H1 (cell line): ENCODE data around the gene VSTM2L. TPM values are rescaled to one million over a fixed set of nuclear protein-coding genes. Genes with fewer than 3 reads are reported as not detected.

ENCODE experiments used
- CHD1 ChIP-seq: IDR thresholded peaks from 2 replicates; pipeline ENCODE4 v1.6.1; 2012; ENCODE audit warnings: low read depth, low read length, improper control_type of control experiment
- EP300 ChIP-seq, 2 experiments: IDR thresholded peaks; 1 replicate in 1 of 2; 2 replicates in 1 of 2; pipeline ENCODE4 v1.6.1; 2011 to 2012; ENCODE audit warnings: low read depth in 2 of 2, low read length in 2 of 2, mild to moderate bottlenecking in 2 of 2, borderline replicate concordance in 1 of 2, inconsistent platforms in 1 of 2, moderate library complexity in 1 of 2
- NRF1 ChIP-seq: IDR thresholded peaks from 2 replicates; pipeline ENCODE4 v1.6.1; 2011; ENCODE audit warnings: mild to moderate bottlenecking, low read depth, low read length, improper control_type of control experiment
- polyA plus RNA-seq, 7 experiments: library from polyadenylated mRNA; depleted of rRNA in 3 of 7; stranded (reverse) in 5 of 7; unstranded in 2 of 7; fragments of >200 nt in 5 of 7; fragments of 200-250 nt in 2 of 7; gene quantifications; 1 replicate in 5 of 7; 2 replicates in 1 of 7; 4 replicates in 1 of 7; pipeline versions ENCODE4 v1.2.1 to v1.2.3, GENCODE V29; 2011 to 2013; ENCODE audit warnings: missing spikeins in 2 of 7, mixed read lengths in 2 of 7
- total RNA-seq: library from RNA; stranded (reverse); fragmentation: NEBNext Ultra II Directional; extraction: Animal tissue kit (Norgen Biotek cat#: 25700); gene quantifications from 2 replicates; pipeline ENCODE4 v1.2.1, GENCODE V29; 2021
- TF ChIP-seq, protein P1 (sequence below): fragments of 300-600 bp; sonication (generic); IDR thresholded peaks from 2 replicates; pipeline ENCODE4 v1.7.1; 2012; ENCODE audit warnings: low read length, moderate library complexity, mild to moderate bottlenecking, inconsistent platforms; ENCODE audit not compliant: insufficient replicate concordance

Gene VSTM2L
- total and polyA plus RNA-seq, 2 of the 8 experiments (the other 6 are each of a cell fraction or from before 2014, with no cell fraction given), result 1.3 to 3.2 TPM

DNA sequence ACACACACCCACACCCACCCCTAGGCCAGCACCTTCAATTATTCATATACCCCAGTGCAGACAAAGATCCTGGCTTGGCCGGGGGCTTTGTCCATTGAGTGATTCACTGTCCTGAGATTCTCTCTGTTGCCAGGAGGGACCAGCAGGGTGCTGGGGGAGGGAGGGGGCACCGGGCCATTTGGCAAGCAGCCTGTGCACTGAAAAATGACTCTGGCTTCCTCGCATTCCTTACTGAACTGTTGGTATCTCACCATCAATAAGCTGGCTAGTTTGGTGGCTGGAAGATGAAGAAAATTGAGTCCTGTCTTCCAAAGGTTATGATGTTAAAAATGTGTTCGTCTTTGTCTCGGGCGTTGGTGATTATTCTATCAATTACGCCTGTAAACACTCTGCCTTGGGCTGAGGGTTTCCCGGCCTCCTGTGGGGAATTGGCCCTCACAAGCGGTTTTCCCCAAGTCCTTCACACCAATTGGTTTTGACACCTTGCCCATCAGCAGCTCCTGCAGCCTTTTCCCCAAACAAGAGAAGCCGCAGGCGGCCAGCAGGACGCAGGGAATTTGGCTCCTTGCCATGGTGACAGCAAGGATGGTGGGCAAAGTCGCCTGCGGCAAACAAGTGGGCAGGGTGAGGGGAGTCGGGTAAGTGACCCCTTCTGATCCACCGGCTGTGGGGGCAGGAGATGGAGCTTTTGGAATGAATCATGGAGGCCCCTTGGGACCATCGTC, 4.9 kb downstream of the VSTM2L start (continued):
- TF ChIP-seq EP300 (IDR thresholded peaks at IDR 0.05; ENCODE audit: borderline replicate concordance in 1 of 2, low read depth in 2 of 2, low read length in 2 of 2), result no peak
- no peak for TF ChIP-seq CHD1
- TF ChIP-seq NRF1, result no peak
- TF ChIP-seq, protein P1, sequence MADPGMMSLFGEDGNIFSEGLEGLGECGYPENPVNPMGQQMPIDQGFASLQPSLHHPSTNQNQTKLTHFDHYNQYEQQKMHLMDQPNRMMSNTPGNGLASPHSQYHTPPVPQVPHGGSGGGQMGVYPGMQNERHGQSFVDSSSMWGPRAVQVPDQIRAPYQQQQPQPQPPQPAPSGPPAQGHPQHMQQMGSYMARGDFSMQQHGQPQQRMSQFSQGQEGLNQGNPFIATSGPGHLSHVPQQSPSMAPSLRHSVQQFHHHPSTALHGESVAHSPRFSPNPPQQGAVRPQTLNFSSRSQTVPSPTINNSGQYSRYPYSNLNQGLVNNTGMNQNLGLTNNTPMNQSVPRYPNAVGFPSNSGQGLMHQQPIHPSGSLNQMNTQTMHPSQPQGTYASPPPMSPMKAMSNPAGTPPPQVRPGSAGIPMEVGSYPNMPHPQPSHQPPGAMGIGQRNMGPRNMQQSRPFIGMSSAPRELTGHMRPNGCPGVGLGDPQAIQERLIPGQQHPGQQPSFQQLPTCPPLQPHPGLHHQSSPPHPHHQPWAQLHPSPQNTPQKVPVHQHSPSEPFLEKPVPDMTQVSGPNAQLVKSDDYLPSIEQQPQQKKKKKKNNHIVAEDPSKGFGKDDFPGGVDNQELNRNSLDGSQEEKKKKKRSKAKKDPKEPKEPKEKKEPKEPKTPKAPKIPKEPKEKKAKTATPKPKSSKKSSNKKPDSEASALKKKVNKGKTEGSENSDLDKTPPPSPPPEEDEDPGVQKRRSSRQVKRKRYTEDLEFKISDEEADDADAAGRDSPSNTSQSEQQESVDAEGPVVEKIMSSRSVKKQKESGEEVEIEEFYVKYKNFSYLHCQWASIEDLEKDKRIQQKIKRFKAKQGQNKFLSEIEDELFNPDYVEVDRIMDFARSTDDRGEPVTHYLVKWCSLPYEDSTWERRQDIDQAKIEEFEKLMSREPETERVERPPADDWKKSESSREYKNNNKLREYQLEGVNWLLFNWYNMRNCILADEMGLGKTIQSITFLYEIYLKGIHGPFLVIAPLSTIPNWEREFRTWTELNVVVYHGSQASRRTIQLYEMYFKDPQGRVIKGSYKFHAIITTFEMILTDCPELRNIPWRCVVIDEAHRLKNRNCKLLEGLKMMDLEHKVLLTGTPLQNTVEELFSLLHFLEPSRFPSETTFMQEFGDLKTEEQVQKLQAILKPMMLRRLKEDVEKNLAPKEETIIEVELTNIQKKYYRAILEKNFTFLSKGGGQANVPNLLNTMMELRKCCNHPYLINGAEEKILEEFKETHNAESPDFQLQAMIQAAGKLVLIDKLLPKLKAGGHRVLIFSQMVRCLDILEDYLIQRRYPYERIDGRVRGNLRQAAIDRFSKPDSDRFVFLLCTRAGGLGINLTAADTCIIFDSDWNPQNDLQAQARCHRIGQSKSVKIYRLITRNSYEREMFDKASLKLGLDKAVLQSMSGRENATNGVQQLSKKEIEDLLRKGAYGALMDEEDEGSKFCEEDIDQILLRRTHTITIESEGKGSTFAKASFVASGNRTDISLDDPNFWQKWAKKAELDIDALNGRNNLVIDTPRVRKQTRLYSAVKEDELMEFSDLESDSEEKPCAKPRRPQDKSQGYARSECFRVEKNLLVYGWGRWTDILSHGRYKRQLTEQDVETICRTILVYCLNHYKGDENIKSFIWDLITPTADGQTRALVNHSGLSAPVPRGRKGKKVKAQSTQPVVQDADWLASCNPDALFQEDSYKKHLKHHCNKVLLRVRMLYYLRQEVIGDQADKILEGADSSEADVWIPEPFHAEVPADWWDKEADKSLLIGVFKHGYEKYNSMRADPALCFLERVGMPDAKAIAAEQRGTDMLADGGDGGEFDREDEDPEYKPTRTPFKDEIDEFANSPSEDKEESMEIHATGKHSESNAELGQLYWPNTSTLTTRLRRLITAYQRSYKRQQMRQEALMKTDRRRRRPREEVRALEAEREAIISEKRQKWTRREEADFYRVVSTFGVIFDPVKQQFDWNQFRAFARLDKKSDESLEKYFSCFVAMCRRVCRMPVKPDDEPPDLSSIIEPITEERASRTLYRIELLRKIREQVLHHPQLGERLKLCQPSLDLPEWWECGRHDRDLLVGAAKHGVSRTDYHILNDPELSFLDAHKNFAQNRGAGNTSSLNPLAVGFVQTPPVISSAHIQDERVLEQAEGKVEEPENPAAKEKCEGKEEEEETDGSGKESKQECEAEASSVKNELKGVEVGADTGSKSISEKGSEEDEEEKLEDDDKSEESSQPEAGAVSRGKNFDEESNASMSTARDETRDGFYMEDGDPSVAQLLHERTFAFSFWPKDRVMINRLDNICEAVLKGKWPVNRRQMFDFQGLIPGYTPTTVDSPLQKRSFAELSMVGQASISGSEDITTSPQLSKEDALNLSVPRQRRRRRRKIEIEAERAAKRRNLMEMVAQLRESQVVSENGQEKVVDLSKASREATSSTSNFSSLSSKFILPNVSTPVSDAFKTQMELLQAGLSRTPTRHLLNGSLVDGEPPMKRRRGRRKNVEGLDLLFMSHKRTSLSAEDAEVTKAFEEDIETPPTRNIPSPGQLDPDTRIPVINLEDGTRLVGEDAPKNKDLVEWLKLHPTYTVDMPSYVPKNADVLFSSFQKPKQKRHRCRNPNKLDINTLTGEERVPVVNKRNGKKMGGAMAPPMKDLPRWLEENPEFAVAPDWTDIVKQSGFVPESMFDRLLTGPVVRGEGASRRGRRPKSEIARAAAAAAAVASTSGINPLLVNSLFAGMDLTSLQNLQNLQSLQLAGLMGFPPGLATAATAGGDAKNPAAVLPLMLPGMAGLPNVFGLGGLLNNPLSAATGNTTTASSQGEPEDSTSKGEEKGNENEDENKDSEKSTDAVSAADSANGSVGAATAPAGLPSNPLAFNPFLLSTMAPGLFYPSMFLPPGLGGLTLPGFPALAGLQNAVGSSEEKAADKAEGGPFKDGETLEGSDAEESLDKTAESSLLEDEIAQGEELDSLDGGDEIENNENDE, result no peak
